ENCODE results near the gene POLN. TPM values are rescaled to one million over a fixed set of nuclear protein-coding genes. Genes with fewer than 3 reads are reported as not detected.
A peak's percentile ranks its signal among the peaks of the same experiment; 100 is the strongest.

Gene POLN
- 1 to 10 TPM; 2.0 to 3.5 TPM for total RNA-seq
- long read RNA-seq, donor 1, partial matches to known transcripts = 1 of 2 reads
- long read RNA-seq, donor 1, other reads (novel, unspliced or antisense) = 1 of 2 reads
- long read RNA-seq, donor 2 = 0 reads

GRCh38 chr4:2241410-2242353, at the start of gene POLN, which contains the start of gene HAUS3:
POLN (minus strand) TSS chr4:2242121; CDS start chr4:2229231, 12,890 bp downstream.
HAUS3 (minus strand) TSS chr4:2242121; CDS start chr4:2240946, 1,175 bp downstream.
- intact Hi-C loops (cut with DNase I) = loop anchor here in 1 of 2 donors (10.0 kb wide), 1 partner anchor 723 kb away; the partner anchor contains the start of genes GRK4 and NOP14
- DNase-seq (ENCODE audit: low spot score) = peak; percentile 100

DNA sequence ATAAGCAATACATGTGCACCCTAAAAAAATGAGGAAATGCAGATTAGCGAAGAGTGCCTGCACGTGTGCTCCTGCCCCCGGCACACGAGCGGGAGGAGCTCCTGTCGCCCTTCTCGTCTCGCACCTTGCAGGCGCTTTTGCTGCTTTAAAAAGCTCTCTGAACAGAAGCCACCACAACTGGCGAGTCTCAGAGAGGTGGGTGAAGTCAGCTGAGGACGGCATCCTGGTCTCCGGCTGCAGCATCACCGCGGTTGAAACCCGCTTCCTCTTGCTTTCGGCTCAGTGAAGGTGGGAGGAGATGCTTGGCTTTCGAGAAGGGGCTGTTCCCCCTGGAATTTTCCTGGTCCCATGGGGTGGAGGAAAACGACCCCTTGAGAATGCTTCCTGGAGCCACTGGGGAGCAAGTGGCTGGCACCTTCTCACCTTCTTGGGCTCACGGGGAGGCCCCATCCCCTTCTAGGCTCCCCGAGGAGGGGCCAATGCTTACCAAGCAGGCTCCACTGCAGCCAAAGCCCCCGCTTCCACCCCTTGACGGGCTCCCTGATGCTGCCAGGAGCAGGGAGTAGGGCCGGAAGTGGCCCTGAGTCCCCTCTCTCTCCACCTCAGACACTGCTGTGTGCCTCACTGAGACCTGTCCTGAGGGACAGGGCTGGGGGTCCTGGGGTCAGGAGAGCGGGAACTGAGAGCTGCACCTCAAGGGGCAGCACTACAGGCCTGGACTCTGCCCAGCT, 49.2 kb upstream of the POLN start:
- intact Hi-C loops (cut with DNase I) = no loop called here
- DNase-seq (ENCODE audit: low spot score) = peak; percentile 79

- DNase-seq (ENCODE audit: low spot score) = peak; percentile 75
- intact Hi-C loops (cut with DNase I) = no loop called here
Measured at GRCh38 chr4:2290488-2290887, 48.6 kb upstream of the POLN start.

- peak; percentile 58 for DNase-seq (ENCODE audit: low spot score)
- intact Hi-C loops (cut with DNase I) = no loop called here
Measured at GRCh38 chr4:2289955-2290333, 48.0 kb upstream of the POLN start.

- intact Hi-C loops (cut with DNase I) = no loop called here
- peak; percentile 45 for DNase-seq (ENCODE audit: low spot score)
Measured at GRCh38 chr4:2289311-2289954, 47.5 kb upstream of the POLN start.

GRCh38 chr4:2288051-2288541, 46.2 kb upstream of the POLN start:
- DNase-seq (ENCODE audit: low spot score) = peak; percentile 72
- intact Hi-C loops (cut with DNase I) = no loop called here

- DNase-seq (ENCODE audit: low spot score) = peak; percentile 60
- intact Hi-C loops (cut with DNase I) = no loop called here
Measured at GRCh38 chr4:2287594-2287915, 45.6 kb upstream of the POLN start.

GRCh38 chr4:2286904-2287593, 45.1 kb upstream of the POLN start:
- intact Hi-C loops (cut with DNase I) = no loop called here
- DNase-seq (ENCODE audit: low spot score) = peak; percentile 70

DNA sequence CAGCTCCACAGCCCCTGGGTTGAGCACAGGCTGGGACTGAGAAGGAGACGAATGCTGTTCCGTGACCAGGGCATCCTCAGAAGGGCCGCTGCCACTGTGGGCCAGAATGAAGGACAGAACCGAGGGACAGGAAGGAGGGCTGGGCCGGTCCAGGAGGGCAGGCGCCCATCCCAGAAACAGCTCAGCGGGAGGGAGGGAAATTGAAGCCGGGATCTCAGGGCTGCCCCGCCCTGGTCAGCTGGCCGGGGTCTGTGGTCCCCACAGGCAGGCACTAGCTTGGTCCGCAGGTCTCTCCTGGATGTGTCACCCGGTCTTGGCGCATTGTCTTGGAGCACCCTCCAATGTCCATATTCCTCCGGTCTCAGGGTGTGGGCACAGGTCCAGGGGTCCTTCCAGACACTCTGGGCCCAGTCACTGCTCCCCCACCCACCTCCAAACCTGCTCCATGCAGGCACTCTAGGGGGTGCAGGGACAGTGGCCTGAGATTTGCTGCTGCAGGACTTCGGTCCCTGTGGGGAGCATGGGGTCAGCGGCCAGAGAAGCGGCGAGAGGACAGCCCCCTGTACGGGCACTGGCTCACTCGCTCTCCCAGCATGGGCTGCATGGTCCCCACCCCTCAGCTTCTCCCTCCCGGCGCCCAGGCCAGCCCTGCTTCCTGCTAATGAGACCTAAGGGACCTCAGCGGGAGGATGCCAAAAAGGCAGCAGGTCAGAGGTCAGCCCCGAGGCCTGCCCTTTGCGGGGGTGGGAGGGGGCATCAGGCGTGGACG, 43.9 kb upstream of the POLN start:
- peak; percentile 72 for DNase-seq (ENCODE audit: low spot score)
- intact Hi-C loops (cut with DNase I) = no loop called here

DNA sequence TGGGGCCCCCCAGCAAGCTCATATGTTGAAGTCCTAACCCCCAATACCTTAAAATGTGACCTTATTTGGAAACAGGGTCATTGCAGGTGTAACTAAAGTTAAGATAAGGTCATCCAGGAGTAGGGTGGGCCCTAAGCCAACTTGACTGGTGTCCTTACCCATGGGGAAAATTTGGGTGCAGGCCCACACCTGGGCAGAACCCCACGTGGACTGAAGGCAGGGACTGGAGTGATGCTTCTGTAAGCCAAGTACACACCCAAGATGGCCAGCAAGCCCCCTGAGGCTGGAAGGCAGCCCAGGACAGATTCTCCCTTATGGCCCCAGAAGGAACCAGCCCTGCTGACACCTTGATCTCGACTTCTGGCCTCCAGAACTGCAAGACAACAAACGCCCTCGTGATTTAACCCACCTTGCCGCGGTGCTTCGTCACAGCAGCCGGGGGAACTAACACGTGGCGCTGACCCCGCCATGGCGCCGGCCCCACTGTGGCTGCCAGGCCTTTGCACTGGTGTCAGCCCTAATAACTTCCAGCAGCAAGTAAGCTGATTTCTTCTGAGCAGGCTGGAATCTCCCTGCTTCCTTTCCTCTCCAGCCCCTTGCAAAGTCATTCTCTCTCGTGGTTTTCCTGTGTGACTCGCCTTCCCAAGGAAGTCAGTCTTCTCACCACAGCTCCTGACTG, 43.2 kb upstream of the POLN start:
- intact Hi-C loops (cut with DNase I) = no loop called here
- DNase-seq (ENCODE audit: low spot score) = peak; percentile 75

DNA sequence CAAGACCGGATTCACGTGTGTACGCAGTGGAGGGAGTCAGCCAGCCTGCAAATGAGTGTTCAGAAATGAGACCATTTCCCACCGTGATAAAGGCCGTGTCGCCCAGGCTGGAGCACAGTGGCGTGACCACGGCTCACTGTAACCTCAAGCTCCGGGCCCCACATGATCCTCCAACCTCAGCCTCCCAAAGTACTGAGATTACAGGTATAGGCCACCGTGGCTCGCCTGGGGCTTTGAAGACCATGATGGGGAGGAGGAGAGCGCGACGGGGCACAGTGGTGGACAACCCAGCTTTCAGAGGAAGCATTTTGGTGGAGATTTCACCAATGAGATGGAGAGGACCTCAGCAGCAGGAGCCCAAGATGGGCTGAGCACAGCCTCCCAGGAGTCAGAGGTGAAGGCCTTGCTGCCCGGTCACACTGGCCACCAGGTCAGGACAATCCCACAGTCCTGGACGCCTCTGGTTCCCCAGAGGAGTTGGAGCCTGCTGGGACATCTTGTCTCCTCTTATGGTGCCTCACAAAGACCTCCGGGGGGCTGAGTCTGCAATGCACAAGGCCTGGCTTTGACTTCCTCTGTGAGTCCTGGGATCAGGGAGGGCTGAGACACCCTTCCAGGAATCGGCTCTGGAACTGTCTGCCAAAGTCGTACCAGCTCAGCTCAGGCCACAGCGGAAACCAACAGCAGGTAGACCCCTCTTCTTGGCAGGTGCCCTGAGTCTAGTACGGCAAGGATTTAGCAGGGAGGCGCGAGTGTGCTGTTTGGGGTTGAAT, 42.4 kb upstream of the POLN start:
- intact Hi-C loops (cut with DNase I) = no loop called here
- DNase-seq (ENCODE audit: low spot score) = peak; percentile 62

GRCh38 chr4:2283199-2283711, 41.3 kb upstream of the POLN start:
- DNase-seq (ENCODE audit: low spot score) = no peak
- intact Hi-C loops (cut with DNase I) = no loop called here

DNA sequence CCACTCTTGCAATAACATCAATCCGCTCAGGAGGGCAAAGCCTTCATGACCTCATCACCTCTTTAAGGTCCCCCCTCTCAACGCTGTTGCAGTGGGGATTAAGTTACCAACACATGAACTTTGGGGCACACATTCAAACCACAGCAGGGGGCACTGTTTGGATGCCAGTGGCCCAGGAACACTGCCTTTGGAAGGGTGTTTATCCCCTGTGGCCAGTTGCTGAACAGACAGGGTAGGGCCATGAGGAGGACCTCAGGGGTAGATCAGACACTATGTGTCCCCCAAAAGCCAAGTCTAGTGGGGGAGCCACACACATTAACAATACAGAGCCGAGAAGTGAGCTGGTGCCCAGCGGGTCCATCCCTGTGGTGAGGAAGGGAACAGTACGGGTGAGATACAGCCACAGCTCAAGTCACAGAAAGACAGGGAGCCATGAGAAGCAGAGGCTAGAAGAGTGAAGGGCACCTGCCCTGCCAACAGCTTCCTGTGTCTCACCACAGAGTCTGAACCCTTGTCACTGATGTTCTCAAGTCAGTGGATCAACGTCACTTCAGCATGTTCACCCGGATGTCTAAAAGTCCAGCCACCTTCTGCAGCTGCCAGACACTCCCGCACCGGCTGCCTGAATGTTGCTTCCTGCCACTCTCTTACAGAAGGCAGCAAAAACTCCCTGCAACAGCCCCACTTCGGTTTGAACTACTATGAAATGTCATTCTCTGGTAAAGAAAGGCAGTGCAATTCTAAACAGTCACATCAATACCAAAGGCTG, 39.8 kb upstream of the POLN start:
- intact Hi-C loops (cut with DNase I) = no loop called here
- no peak for DNase-seq (ENCODE audit: low spot score)

DNA sequence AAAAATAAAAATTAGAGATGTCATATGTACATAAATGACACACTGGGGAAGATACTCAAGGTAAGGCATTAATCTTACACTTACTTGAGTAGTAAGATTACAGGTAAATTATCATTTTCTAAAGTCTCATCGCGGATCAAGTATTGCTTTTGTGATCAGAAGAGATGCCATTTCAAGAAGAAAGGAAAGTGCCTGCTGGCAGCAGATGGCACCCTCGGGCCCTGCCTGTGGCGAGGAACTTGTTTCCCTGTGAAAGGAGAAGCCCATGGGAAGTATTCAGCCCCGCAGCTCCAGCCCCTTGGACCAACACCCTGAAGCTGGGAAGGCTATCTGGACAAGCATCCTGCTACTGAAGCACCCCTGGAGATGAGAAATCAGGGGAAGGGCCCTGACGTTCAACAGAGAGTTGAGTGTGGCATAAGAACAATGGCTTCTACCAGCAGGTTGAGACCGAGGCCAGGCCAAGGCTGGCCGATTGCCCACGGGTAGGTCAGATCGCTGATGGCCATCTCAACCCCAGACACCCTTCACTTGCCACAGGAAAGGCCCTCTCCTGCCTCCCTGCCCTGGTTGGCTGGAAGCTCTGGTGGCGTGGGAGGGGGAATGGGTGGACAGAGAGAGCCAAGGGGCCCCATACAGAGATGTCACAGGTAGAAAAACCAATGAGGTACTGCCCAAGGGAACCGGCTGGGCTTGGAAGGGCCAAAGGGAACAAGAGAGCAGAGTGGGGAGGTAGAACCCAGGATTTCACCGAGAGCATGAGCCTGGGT, 38.8 kb upstream of the POLN start:
- intact Hi-C loops (cut with DNase I) = no loop called here
- no peak for DNase-seq (ENCODE audit: low spot score)

DNA sequence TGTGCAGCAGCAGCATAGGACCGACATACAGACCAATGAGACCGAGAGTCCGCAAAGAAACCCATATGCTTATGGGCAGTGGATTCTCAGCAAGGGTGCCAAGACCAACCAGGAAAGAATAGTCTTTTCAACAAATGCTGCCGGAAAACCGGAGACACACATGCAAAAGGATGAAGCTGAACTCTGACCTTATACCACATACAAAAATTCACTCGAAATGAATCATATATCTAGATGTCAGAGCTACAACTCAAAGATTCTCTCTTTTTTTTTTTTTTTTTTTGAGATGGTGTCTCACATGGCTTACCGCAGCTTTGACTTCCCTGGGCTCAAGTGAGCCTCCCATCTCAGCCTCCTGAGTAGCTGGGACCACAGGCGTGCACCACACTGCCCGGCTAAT, 36.0 kb upstream of the POLN start:
- intact Hi-C loops (cut with DNase I) = no loop called here
- no peak for DNase-seq (ENCODE audit: low spot score)
